DMS153 treated with DMSO at 0.1 percent for 48 hours (cell line): ENCODE measurements around the gene PDE7B.

Experiments
- DNase-seq: peaks from one replicate; lab custom pipeline; 2025; ENCODE audit not compliant: unreplicated experiment; lab: John Stamatoyannopoulos, UW

Gene PDE7B

DNA sequence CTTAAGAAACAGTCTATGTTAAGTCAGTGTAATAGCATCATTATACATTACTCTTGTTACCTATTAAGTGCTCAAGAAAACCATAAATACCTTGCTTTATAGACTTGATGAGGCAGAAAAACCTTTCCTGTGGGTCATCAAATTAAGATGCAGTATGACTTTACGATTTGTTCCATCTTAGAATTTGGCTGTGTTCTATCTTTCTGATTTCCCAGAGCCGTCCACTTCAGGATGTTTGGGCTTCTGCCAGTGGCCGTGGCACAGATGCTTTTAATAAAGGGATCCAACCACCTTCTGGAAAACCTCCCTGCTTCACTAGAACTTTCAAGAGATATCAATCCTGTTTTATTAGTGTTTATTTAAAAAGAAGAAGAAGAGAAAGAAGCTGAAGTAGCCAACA is 71.2 kb downstream of the PDE7B start:
- no peak for DNase-seq

DNA sequence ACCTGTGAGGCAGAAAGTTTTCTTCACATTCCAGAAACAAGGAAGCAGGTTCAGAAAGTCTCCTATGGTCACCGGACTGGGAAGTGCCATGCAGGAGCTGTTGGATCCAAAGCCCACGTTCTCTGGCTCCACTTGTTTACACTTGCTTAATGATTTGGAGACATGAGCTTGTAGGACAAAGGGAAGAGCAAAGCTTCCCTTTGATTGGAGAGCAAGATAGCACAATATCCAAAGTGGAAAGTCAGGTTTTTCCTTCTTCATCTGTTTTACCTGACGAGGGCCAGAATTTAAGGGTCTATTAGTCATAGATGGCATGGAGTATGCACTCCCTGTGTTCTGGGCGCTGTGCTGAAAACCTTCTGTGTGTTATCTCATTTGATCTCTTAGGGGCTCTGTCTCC is 81.2 kb downstream of the PDE7B start:
- no peak for DNase-seq

DNA sequence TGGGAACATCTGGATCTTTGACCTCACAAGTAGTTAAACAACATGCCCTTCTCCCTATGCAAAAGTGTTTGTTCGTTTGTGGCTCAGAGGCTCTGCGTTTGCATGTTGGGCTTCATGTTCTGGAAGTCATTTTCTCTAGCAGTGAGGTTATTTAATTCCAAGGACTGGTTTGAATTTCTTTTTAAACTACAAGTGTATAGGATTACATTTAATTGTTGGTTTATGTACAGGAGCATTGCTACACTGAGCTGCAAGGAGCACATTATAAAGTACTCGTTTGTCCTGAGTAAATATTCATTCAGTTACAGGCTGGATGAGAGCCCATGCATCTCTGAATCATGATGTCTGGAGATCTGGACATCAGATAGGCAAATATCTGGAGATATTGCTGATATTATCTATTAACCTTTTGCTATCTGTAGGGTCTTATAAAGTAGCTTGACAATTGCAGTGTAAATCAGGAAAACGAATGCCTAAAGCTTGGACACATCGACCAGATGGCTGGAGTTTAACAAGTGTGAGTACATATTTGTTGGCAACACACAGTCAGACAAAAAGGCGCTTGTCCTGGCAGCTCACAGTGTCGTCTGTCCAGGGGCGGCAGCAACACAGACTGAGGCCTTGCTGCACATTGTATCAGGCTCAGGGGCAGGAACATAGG is 84.6 kb downstream of the PDE7B start:
- peak; percentile 61 for DNase-seq

DNA sequence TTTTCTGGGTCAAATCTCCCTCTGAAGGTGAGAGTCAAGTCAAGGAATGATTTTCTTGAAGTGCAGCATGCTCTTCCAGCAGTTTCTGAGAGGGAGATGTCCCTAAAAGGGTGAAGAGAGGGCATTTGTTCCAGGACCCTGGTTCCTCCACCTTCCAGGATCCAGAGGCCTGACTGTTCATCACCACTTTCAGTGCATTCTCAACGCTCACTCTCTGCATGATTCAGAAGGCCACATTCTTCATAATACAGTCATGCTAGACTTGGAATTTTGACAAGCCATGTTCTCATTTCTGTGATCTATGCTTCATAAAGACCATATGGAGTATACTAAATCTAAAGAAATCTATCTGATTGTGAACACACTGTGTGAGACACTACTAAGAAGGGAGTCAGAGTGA is 85.1 kb downstream of the PDE7B start:
- DNase-seq, result no peak

DNA sequence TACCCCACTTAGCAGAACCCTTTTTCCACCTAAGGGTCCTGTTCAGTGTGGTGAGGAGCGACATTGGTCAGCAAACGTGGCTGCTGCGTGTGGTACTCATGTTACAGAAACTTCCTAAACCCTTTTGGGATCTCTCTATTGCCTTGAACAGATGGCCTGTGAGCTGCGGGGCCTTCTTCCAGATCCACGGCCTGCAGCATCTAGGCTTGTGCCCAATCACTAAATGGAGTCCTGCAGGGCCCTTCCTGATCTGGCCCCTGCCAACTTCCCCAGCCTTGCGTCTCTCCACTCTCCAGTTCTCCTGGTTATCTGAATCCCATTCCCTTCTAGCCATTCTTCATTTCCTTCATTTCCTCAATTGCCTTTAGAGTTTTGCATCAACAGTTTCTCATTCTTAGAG is 85.6 kb downstream of the PDE7B start:
- DNase-seq, result no peak

DNA sequence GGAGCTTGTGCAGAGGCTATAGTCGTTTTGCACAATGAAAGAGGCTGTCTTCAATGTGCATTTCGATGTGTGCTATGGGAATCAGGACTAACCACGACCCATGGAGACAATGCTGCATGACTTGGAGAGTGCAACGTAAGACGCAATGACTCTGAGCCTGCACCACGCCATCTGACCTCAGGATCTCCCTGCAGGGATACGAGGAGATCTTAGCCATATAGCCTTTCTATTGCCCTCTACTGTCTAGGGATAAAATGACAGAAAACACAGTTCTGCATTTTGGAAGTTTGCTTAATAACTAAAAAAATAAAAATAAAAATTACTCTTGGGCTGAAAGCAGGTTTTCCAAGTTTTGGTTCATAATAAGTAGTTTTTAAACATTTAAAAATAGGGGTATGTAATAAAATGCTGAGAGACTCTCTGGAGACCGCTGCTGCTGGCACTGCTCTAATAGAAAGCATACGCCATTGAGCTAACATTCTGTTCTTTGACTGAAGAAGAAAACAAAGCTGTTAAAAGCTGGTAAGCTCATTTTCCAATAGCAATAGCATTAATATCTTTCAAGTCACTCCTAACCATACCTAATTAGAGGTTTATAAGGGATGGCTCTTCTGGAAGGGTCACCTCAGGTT is 87.2 kb downstream of the PDE7B start:
- peak; percentile 5 for DNase-seq

DNA sequence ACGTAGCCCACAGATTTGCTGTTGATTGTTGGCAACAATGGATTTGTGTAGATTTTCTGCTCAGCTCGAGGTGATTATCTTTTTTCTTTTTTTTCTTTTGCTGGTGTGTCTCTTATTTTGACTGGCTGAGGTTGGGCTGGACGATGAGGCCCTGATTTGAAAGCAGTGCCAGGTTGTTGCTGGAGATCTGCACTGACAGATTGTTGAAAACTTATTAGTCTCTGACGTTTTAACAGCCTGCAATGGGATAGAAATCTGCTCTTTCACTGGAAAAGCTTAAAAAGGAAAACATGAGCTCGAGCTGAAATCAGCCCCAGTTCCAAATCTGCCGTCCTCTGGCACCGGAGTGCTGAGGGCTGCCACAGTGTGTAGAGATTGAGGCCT is 87.7 kb downstream of the PDE7B start:
- no peak for DNase-seq

DNA sequence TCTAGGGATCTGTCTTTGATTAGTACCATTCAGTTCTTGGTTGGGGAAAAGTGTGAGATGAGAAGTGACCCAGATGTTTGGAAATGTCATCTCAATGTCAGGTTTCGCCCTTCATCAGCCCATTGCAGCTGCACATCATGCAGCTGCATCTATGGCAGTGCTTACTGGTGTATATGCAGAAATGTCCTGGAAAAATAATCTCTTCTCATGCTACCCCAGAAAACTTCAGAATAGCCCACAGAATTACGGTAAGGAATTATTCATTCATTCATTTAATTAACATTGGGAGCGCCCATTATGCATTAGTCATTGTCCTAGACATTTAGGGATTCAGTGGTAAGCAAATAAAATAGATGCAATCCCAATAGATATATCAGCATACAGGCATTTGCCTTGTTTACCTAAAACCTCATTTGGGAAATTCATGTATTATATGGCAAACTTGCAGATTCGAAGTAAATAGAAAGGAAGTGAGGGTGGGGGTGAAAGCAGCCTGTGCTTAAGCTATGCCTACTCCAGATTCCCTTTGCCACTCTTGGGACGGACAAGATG is 89.2 kb downstream of the PDE7B start:
- no peak for DNase-seq

DNA sequence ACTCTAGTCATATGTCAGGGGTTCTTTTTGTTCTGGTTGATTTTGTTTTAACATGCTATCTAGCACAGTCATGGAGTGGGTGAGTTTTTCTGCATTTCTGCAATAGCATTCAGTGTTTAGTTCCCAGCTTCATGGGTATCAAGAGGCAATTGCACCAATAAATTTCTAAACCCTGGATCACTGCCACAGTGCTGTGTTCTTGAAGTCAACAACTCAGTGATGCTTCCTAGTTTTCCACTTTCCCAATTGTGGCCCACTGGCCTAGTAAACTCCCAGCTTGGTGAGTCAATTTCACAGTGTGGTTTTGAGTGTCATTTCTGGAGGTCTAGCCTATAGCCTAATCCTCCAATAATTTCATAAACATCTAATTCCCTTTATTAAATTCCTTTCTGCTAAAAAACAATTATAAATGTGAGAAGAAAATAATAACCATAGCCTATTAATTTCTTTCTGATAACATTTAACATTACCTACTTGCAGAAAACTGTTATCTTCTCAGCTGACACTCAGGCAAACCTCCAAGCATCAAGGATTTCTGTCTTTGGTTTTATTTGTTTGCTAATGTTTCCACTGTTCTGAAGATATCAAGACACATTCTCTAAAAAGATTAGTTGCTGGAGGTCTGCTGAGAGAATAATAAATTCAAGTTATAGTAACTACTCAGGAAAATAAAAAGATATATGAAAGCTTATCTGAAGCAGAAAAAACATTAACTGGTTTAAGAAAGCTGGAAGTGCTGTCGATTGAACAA is 89.9 kb downstream of the PDE7B start:
- DNase-seq, result no peak

DNA sequence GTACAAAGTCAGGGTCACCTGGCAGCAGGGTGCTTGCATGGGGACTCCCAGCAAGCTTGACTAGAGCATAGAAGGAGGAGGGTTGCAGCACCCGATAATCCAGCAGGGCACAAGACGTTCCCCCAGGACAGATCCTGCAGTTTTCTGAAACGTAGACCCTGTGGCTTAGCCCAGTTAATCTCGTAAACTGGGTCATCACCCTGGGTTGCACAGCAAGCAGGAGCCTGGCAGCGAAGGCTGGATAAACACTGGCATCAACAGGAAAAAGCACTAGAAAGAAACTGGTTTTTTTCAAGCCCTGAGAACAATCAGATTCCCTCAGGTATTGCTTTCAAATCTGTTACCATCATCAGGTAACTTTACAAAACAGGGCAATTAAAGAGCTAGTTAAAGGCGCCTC is 92.6 kb downstream of the PDE7B start:
- DNase-seq, result no peak

DNA sequence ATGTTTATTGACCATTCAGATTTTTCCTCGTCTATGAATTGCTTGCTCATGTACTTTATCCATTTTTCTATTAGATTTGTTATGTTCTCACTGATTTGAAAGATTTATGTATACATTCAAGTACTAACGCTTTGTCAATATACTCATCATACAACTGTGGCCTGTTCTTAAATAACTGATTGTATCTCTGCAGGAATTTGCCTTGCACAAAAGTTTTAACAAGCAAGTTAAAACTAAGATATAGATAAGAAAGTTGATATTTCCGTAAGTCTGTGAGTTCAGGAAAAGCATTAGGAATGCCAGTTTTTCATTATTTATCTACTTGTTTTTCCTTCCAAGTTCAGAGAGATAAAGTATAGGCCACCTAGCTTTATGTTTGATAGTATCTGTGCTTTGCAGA is 95.2 kb downstream of the PDE7B start:
- DNase-seq, result no peak

DNA sequence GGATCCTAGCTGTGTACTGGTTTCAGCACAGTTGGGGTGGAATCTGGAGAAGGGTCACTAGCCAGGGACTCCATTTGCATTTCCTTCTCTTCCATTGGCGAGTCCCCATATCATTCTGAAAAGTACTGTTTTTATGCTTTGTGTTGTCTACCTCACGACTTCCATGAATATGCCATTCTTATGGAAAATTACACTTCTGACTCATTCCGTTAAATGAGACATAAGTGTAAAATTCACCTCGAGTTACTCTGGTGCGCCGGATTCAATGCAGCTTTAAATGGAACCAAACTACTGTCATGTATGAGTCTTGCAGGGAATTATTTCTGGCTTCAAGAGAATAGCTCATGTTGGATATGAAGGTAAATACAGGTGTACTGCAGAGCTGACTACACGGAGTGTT is 99.2 kb downstream of the PDE7B start:
- no peak for DNase-seq

DNA sequence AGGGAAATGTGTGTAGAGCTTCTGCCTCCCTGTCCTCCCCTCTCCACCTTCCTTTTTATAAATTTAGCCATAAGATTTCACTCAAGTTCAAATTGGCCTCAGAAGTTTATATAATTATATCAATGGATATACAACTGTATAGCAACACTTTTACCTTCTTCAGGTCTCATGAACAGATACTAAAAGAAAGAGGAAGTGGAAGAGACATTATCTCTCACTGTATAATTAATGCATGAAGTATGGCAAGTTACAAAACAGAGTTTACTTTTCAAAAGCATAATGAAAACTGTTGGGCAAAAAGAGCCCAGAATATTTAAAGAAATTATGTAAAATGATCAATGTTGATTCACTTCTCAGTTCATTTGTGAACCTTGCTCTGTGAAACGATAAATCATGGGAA is 99.7 kb downstream of the PDE7B start:
- DNase-seq, result no peak

DNA sequence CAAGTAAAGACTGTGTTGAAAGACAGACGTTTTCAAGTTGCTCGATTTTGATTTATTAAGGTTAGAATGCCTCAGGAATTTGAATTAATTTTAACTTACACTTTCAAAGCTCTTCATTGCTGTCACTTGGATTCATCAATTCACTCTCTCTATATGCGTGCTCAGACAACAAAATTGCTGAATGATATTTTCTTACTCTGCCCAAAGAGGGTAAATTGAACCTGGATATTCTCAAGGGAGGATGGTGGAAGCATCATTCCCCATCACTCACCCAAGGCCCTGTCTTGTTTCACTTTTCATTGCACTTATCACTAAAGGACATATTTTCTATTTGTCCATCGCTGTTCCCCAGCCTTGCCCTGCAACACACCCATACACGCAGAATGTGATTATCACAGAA is 102.3 kb downstream of the PDE7B start:
- DNase-seq, result no peak

DNA sequence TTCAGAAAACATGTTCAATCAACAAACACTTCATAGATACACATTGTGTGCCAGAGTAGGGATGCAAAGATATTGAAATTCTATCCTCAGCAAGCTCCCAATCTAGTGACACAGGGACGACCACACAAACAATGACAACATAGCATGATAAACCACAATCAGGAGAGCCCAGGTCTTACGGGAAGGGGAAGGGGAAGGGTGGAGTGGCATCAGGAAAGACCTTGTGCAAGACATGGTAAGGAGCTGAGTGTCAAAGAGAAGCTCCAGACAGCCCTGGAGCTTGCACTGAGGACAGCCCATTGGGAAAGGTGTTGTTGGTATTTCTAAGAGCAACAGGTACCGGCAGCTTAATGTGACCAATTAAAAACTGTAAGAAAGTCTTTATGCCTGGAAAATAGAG is 103.6 kb downstream of the PDE7B start:
- DNase-seq, result no peak

DNA sequence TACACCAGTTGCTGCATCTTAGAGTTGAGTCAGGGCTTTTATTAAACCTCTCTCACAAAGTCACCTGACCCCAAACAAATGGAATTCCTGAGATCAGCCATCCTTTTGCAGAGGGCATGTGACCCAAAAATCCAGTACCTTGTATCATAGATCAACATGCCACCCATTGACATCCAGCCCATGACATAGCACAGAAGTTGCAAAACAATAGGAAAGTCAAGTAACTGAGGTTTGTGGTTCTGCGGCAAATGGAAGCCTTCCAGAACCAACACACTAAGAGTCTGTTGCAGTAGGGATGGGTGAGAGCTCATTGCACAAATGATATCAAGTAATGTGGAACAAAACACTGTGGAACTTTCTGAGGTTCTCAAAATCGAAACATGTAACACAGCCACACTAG is 111.2 kb downstream of the PDE7B start:
- no peak for DNase-seq

DNA sequence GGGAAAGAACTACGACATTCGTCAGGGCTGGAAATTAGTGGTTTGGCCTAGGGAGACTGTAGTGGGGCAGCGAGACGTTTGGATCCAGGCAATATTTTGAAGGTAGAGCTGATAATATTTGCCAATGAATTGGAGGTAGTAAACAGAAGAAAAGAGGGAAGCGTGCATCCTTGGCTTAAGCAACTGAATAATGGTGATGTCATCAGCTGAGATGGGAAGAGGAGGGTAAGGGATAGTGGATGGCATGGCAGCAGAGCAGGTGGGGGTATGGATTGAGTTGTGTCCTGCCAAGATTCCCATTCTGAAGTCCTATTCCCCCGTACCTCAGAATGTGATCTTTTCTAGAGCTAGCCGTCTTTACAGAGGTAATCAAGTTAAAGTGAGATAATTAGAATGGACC is 119.2 kb downstream of the PDE7B start:
- DNase-seq, result no peak

DNA sequence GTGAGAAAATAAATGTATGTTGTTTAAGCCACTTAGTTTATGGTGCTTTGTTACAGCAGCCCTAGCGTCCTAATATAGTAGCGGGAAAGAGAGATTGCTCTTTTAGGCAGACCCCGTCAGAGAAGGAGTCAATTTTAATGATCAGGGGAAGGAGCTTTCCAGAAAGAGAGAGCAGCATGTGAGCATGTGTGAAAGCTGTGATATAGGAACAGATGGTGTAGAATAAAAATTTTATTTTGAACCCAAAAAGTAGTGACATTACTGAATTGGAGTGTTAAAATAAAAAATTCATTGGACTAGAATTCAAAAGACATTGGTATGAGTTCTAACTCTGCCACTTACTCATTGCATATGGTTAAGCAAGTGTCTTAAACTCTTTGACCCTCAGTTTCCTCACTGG is 119.8 kb downstream of the PDE7B start:
- no peak for DNase-seq

DNA sequence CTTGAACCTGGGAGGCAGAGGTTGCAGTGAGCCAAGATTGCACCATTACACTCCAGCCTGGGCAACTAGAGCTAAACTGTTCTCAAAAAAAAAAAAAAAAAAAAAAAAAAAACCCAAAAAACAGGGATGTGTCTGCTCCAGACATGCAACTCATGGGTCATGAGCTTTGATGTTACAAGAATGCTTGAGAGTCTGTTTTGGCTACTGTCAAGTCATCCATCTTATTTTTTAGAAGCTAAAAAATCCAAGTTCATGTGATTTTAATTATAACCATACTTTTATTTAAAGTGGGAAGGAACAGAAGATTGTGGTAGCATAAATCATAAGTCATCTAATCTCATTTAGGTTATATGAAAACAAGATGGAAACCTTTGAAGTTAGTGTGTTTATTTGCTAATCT is 120.6 kb downstream of the PDE7B start:
- DNase-seq, result no peak

DNA sequence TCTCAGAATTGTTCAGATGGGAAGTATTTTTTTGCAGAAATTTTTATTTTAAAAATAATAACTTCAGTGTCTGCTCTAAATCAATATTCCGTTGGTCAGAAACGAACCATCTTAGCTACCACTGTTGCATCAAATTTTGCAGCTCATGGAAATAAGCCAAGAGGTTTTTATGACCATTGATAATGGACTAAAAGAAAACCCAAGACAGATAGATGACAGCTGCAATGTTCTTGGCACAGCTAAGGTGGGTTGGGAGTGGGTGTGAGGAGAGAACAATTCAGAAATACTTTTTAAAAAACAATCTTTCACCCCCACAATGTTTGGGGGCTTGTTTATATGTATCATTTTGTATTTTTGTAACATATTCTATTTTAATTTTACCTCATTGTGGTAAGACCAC is 121.1 kb downstream of the PDE7B start:
- no peak for DNase-seq

DNA sequence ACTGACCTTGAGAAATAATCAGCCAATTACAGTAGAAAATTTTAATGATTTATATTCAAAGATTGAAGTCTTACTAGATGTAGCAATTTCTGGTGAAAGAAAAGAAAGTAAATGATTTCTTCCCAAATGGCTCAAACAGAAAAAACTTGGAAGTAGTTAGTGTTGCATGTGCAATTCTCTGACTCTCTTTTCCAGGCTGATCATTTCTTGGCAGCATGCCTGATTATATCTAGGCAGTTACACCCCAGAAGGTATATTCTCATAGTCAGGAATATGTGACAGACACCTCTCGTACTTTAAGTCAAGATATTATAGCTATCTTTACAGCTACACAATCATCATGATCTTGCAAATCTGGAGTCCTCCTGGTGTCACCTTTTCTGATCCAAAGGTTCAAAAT is 122.9 kb downstream of the PDE7B start:
- no peak for DNase-seq

DNA sequence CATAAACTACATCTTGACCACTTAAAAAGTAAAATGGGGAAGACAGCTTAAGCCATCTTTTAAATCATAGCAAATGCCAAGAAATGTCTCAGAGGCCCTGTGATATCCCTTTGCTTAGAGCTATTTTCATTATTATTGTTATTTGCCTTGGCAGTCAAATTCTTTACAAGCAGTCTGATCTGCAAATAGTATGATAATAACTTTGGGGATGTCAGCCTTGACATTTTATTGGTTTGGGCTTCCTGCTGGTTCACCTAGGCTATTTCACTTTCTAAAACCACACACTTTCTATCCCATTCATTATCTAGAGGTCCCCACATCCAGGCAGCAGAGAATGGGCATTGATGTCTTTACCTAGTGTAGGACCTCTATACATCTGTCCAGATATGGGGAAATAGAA is 125.1 kb downstream of the PDE7B start:
- no peak for DNase-seq
